IMR-90 (cell line): ENCODE results near the gene PTPN13. TPM values are rescaled to one million over a fixed set of nuclear protein-coding genes. Genes with fewer than 3 reads are reported as not detected.

Experiments used
- ATAC-seq: fragments of 200-7000 bp; cut with Tn5 transposase; 2 replicates; pipeline ENCODE4 v1.9.1; 2020; ENCODE audit warnings: low read depth, mild to moderate bottlenecking, moderate library complexity
- BruUV-seq: library from RNA; stranded (reverse); fragments of 400-500 nt; replicated peaks from 2 replicates; lab custom pipeline; 2021; lab: Mats Ljungman, UMichigan
- CTCF ChIA-PET: fragments of 300-600 bp; formaldehyde crosslinking; extraction: SDS; loops from one replicate; lab custom pipeline; 2021; ENCODE audit warnings: antibody characterized with exemption; lab: Yijun Ruan, JAX
- POLR2A ChIA-PET: fragments of 300-600 bp; sonication (Branson Sonifier 250); formaldehyde crosslinking; loops from one replicate; lab custom pipeline; 2022; ENCODE audit warnings: antibody characterized with exemption; ENCODE audit not compliant: unreplicated experiment; lab: Charles Lee
- DNase-seq: peaks from one replicate; pipeline ENCODE4 v3.0.0; 2013
- H2AFZ ChIP-seq: replicated peaks from 2 replicates; pipeline ENCODE3; 2013; ENCODE audit warnings: low read length, mild to moderate bottlenecking; ENCODE audit not compliant: poor library complexity
- H2AK5ac ChIP-seq: 2 replicates; pipeline ENCODE4 v1.6.1; 2013; ENCODE audit warnings: low read depth, low read length, inconsistent platforms
- H2AK9ac ChIP-seq: replicated peaks from 2 replicates; pipeline ENCODE3; 2013; ENCODE audit warnings: mild to moderate bottlenecking, low read depth, low read length, moderate library complexity; ENCODE audit not compliant: poor library complexity
- H2BK120ac ChIP-seq: 2 replicates; pipeline ENCODE4 v1.6.1; 2013; ENCODE audit warnings: low read depth, low read length, inconsistent platforms
- H2BK15ac ChIP-seq: 3 replicates; pipeline ENCODE4 v1.6.1; 2013; ENCODE audit warnings: low read depth, low read length, inconsistent platforms
- H2BK20ac ChIP-seq: 2 replicates; pipeline ENCODE4 v1.6.1; 2013; ENCODE audit warnings: low read depth, mild to moderate bottlenecking, inconsistent platforms, low read length, moderate library complexity
- H2BK5ac ChIP-seq: 2 replicates; pipeline ENCODE4 v1.6.1; 2013; ENCODE audit warnings: mild to moderate bottlenecking, low read depth, low read length, inconsistent platforms; ENCODE audit not compliant: poor library complexity, severe bottlenecking
- H3K14ac ChIP-seq: replicated peaks from 2 replicates; pipeline ENCODE4 v1.6.1; 2013; ENCODE audit warnings: low read depth, low read length, inconsistent platforms
- H3K18ac ChIP-seq: 2 replicates; pipeline ENCODE4 v1.6.1; 2013; ENCODE audit warnings: low read depth, low read length, control low read depth
- H3K23ac ChIP-seq: 2 replicates; pipeline ENCODE4 v1.6.1; 2013; ENCODE audit warnings: low read depth, low read length, inconsistent platforms
- H3K27ac ChIP-seq: 2 replicates; pipeline ENCODE4 v1.5.1; 2013; ENCODE audit warnings: mild to moderate bottlenecking, control low read depth, low read length; ENCODE audit not compliant: insufficient read depth
- H3K27me3 ChIP-seq: 2 replicates; pipeline ENCODE4 v1.6.1; 2013; ENCODE audit warnings: low read length; ENCODE audit not compliant: control insufficient read depth, insufficient read depth
- H3K36me3 ChIP-seq: 2 replicates; pipeline ENCODE4 v1.6.1; 2013; ENCODE audit warnings: low read length, mixed read lengths; ENCODE audit not compliant: control insufficient read depth, insufficient read depth
- H3K4ac ChIP-seq: 2 replicates; pipeline ENCODE4 v1.6.1; 2013; ENCODE audit warnings: low read depth, low read length, inconsistent platforms
- H3K4me1 ChIP-seq: 2 replicates; pipeline ENCODE4 v1.6.1; 2013; ENCODE audit warnings: low read length, mixed read lengths; ENCODE audit not compliant: control insufficient read depth, insufficient read depth
- H3K4me2 ChIP-seq: 2 replicates; pipeline ENCODE4 v1.6.1; 2013; ENCODE audit warnings: low read depth, mild to moderate bottlenecking, control low read depth, low read length, moderate library complexity
- H3K4me3 ChIP-seq: 2 replicates; pipeline ENCODE4 v1.5.1; 2013; ENCODE audit warnings: low read depth, mild to moderate bottlenecking, control low read depth, low read length, moderate library complexity; ENCODE audit not compliant: insufficient read depth
- H3K56ac ChIP-seq: 2 replicates; pipeline ENCODE4 v1.6.1; 2013; ENCODE audit warnings: low read length, inconsistent platforms; ENCODE audit not compliant: insufficient read depth; ENCODE audit errors: extremely low read depth
- H3K79me1 ChIP-seq, 2 experiments: 2 replicates each; pipeline ENCODE4 v1.6.1; 2013; ENCODE audit warnings: low read length in 2 of 2, inconsistent platforms in 1 of 2, low read depth in 1 of 2
- H3K9ac ChIP-seq: 2 replicates; pipeline ENCODE4 v1.6.1; 2013; ENCODE audit warnings: low read depth, low read length, control low read depth
- H3K9me1 ChIP-seq: 2 replicates; pipeline ENCODE4 v1.6.1; 2013; ENCODE audit warnings: low read length, inconsistent platforms; ENCODE audit not compliant: insufficient read depth
- H3K9me3 ChIP-seq: 2 replicates; pipeline ENCODE4 v1.6.1; 2013; ENCODE audit warnings: low read length; ENCODE audit not compliant: control insufficient read depth, insufficient read depth
- H4K20me1 ChIP-seq: 2 replicates; pipeline ENCODE4 v1.6.1; 2013; ENCODE audit warnings: low read length, inconsistent platforms; ENCODE audit not compliant: insufficient read depth
- H4K5ac ChIP-seq: 2 replicates; pipeline ENCODE4 v1.6.1; 2013; ENCODE audit warnings: mild to moderate bottlenecking, low read depth, low read length, control low read depth
- H4K8ac ChIP-seq, 2 experiments: 2 replicates each; pipeline ENCODE4 v1.6.1; 2013; ENCODE audit warnings: low read depth in 2 of 2, low read length in 2 of 2, control low read depth in 1 of 2, inconsistent platforms in 1 of 2
- H4K91ac ChIP-seq: 2 replicates; pipeline ENCODE4 v1.6.1; 2013; ENCODE audit warnings: low read depth, low read length, inconsistent platforms; ENCODE audit not compliant: insufficient read depth
- BHLHE40 ChIP-seq: fragments of 150-350 bp; IDR thresholded peaks from 2 replicates; pipeline ENCODE4 v1.6.1; 2016; ENCODE audit warnings: mild to moderate bottlenecking, low read depth, low read length
- RAD21 ChIP-seq: IDR thresholded peaks from 2 replicates; pipeline ENCODE4 v1.6.1; 2012; ENCODE audit warnings: low read length, improper control_type of control experiment
- WGBS, 2 experiments: methylation state at CpG; one replicate each; pipeline versions ENCODE4 v1.1.5 to v1.1.7; 2013; ENCODE audit warnings: missing lambda C conversion rate in 2 of 2; ENCODE audit not compliant: insufficient read length in 1 of 2; ENCODE audit errors: extremely low coverage in 2 of 2; 5-methylcytosine and 5-hydroxymethylcytosine counted together
- dilution Hi-C: fragments of 300-500 bp; cut with HindIII; formaldehyde crosslinking; loops from one replicate; pipeline ENCODE4 v1.14.3; 2018; ENCODE audit warnings: low sequenced_read_pairs; ENCODE audit not compliant: unreplicated experiment
- in situ Hi-C: fragments of 300-500 bp; cut with MboI; formaldehyde crosslinking; loops from 3 replicates; pipeline ENCODE4 v1.14.3; 2019; ENCODE audit warnings: low sequenced_read_pairs, inconsistent platforms, mixed read lengths
- intact Hi-C: fragments of 100-400 bp; cut with micrococcal nuclease; formaldehyde crosslinking; loops from 2 replicates; pipeline ENCODE4 v1.10.0; 2022
- polyA plus RNA-seq, 3 experiments: library from polyadenylated mRNA; depleted of rRNA; stranded (reverse); fragments of >200 nt; gene quantifications; 2 replicates each; pipeline ENCODE4 v1.2.3, GENCODE V29; 2012; ENCODE audit warnings: low replicate concordance in 1 of 3
- total RNA-seq: library from RNA; depleted of rRNA; stranded (reverse); fragments of >200 nt; gene quantifications from 2 replicates; pipeline ENCODE4 v1.2.3, GENCODE V29; 2012
- TF ChIP-seq, protein P1 (sequence below): conservative IDR thresholded peaks from 2 replicates; pipeline ENCODE4 v1.5.1; 2012; ENCODE audit warnings: mild to moderate bottlenecking, low read depth, low read length, improper control_type of control experiment

PTPN13 gene
- total and polyA plus RNA-seq, 2 of the 4 experiments (the other 2 are of a cell fraction) = 7.7 to 29.0 TPM

DNA sequence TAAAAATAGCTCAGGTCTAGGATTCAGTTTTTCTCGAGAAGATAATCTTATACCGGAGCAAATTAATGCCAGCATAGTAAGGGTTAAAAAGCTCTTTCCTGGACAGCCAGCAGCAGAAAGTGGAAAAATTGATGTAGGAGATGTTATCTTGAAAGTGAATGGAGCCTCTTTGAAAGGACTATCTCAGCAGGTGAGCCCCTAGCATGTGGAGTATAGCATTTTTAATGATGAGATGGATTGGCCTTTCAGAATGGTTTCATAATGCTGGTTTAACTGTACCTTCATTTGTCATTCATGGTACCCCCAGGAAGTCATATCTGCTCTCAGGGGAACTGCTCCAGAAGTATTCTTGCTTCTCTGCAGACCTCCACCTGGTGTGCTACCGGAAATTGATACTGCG, 175.7 kb downstream of the PTPN13 start:
- intact Hi-C loops (no loop called here), in situ Hi-C loops (no loop called here), dilution Hi-C loops (no loop called here)
- TF ChIP-seq, protein P1, sequence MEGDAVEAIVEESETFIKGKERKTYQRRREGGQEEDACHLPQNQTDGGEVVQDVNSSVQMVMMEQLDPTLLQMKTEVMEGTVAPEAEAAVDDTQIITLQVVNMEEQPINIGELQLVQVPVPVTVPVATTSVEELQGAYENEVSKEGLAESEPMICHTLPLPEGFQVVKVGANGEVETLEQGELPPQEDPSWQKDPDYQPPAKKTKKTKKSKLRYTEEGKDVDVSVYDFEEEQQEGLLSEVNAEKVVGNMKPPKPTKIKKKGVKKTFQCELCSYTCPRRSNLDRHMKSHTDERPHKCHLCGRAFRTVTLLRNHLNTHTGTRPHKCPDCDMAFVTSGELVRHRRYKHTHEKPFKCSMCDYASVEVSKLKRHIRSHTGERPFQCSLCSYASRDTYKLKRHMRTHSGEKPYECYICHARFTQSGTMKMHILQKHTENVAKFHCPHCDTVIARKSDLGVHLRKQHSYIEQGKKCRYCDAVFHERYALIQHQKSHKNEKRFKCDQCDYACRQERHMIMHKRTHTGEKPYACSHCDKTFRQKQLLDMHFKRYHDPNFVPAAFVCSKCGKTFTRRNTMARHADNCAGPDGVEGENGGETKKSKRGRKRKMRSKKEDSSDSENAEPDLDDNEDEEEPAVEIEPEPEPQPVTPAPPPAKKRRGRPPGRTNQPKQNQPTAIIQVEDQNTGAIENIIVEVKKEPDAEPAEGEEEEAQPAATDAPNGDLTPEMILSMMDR = no peak
- TF ChIP-seq RAD21 (no peak), BHLHE40 (no peak)
- no peak overlapping the region for H2BK5ac ChIP-seq
- no peak overlapping the region for H3K56ac ChIP-seq
- H3K23ac ChIP-seq = no peak overlapping the region
- H3K36me3 ChIP-seq = peaks cover 14% of the 10 kb centered on the region
- H4K8ac ChIP-seq = no peak overlapping the region
- H3K4me2 ChIP-seq = no peak overlapping the region
- H3K4me1 ChIP-seq = no peaks in the 10 kb centered on the region
- no peak overlapping the region for H2AFZ ChIP-seq
- no TSS peak for BruUV-seq
- no peak overlapping the region for H2BK120ac ChIP-seq
- DNase-seq = no peak
- no peak overlapping the region for H4K91ac ChIP-seq
- no peak overlapping the region for H4K5ac ChIP-seq
- H3K9ac ChIP-seq = no peak overlapping the region
- H3K27ac ChIP-seq = no peak overlapping the region
- no peak overlapping the region for H2BK15ac ChIP-seq
- no peak overlapping the region for H2AK5ac ChIP-seq
- CTCF ChIA-PET = no interaction called here
- no peak overlapping the region for H2BK20ac ChIP-seq
- H3K4me3 ChIP-seq = no peak overlapping the region
- H3K9me1 ChIP-seq = no peaks in the 10 kb centered on the region
- H3K79me1 ChIP-seq = no peaks in the 10 kb centered on the region
- POLR2A ChIA-PET = no interaction called here
- no peak overlapping the region for H2AK9ac ChIP-seq
- no peaks in the 10 kb centered on the region for H3K9me3 ChIP-seq
- ATAC-seq = no peak
- no peaks in the 10 kb centered on the region for H3K27me3 ChIP-seq
- H3K4ac ChIP-seq = no peak overlapping the region
- WGBS, 2 experiments = no CpG with 5 or more reads among the region's 4 CpGs
- no peak overlapping the region for H3K18ac ChIP-seq
- no peak overlapping the region for H3K14ac ChIP-seq
- H4K20me1 ChIP-seq = no peaks in the 10 kb centered on the region
